Raji (cell line): ENCODE data around the gene GRHPR.

Experiments used
- POLR2A ChIP-seq: IDR thresholded peaks from 2 replicates; pipeline ENCODE4 v1.6.1; 2011; ENCODE audit warnings: low read depth, low read length, control low read depth; ENCODE audit not compliant: insufficient read depth

The GRHPR gene

GRCh38 chr9:37386988-37387387 lies 35.5 kb upstream of the GRHPR start:
- peak; percentile 37; the same call in 1 of the 2 replicates for TF ChIP-seq POLR2A

GRCh38 chr9:37390759-37391158 lies 31.7 kb upstream of the GRHPR start:
- TF ChIP-seq POLR2A, result no peak; the same call in 1 of the 2 replicates

- no peak for TF ChIP-seq POLR2A
These were observed 30.2 kb upstream of the GRHPR start for GRCh38 chr9:37392272-37392671.

- no peak for TF ChIP-seq POLR2A
These were observed 27.3 kb upstream of the GRHPR start for GRCh38 chr9:37395229-37395628.

GRCh38 chr9:37395663-37396062 lies 26.8 kb upstream of the GRHPR start:
- TF ChIP-seq POLR2A, result no peak

GRCh38 chr9:37398464-37399025 lies 24.0 kb upstream of the GRHPR start:
- TF ChIP-seq POLR2A, result peak; percentile 82

- peak; percentile 62 for TF ChIP-seq POLR2A
These were observed 23.2 kb upstream of the GRHPR start for GRCh38 chr9:37399336-37399735.

- TF ChIP-seq POLR2A, result no peak
These were observed 17.9 kb upstream of the GRHPR start for GRCh38 chr9:37404590-37404989.

- TF ChIP-seq POLR2A, result no peak
These were observed 17.1 kb upstream of the GRHPR start for GRCh38 chr9:37405350-37405749.

- no peak for TF ChIP-seq POLR2A
These were observed 16.6 kb upstream of the GRHPR start for GRCh38 chr9:37405764-37406380.

- 0 out of 2 replicates have a peak, but pooled peaks have one; percentile 23 for TF ChIP-seq POLR2A
These were observed 15.7 kb upstream of the GRHPR start for GRCh38 chr9:37406603-37407401.

- no peak for TF ChIP-seq POLR2A
These were observed 15.0 kb upstream of the GRHPR start for GRCh38 chr9:37407468-37407867.

GRCh38 chr9:37408933-37409710 lies 13.4 kb upstream of the GRHPR start:
- TF ChIP-seq POLR2A, result no peak

GRCh38 chr9:37410354-37410861 lies 12.1 kb upstream of the GRHPR start:
- no peak for TF ChIP-seq POLR2A
